Endodermal cell (in vitro differentiated cells): ENCODE results near the gene ADGRL3. TPM values are rescaled to one million over a fixed set of nuclear protein-coding genes. Genes with fewer than 3 reads are reported as not detected.

Experiments used
- DNase-seq: peaks from one replicate; pipeline ENCODE4 v3.0.0-alpha.2; 2017
- H3K27ac ChIP-seq: 2 replicates; pipeline ENCODE4 v1.5.1; 2013; ENCODE audit warnings: mild to moderate bottlenecking, low read depth, low read length, moderate library complexity
- H3K27me3 ChIP-seq: 2 replicates; pipeline ENCODE4 v1.6.1; 2013; ENCODE audit warnings: mild to moderate bottlenecking, low read length, moderate library complexity; ENCODE audit not compliant: insufficient read depth, control insufficient read depth, poor library complexity, severe bottlenecking
- H3K36me3 ChIP-seq: 2 replicates; pipeline ENCODE4 v1.7.0; 2013; ENCODE audit warnings: mild to moderate bottlenecking, low read length, moderate library complexity; ENCODE audit not compliant: control insufficient read depth, insufficient read depth
- H3K4me1 ChIP-seq: one replicate; pipeline ENCODE4 v1.7.0; 2013; ENCODE audit warnings: low read length; ENCODE audit not compliant: control insufficient read depth, insufficient read depth
- H3K4me3 ChIP-seq: 2 replicates; pipeline ENCODE4 v1.5.1; 2013; ENCODE audit warnings: mild to moderate bottlenecking, low read length, moderate library complexity
- H3K9ac ChIP-seq: 2 replicates; pipeline ENCODE4 v1.6.1; 2013; ENCODE audit warnings: mild to moderate bottlenecking, low read length, moderate library complexity; ENCODE audit not compliant: poor library complexity, severe bottlenecking; ENCODE audit errors: extremely low read depth
- H3K9me3 ChIP-seq: 2 replicates; pipeline ENCODE4 v1.6.1; 2013; ENCODE audit warnings: mild to moderate bottlenecking, low read length, moderate library complexity; ENCODE audit not compliant: control insufficient read depth
- H3K27ac Mint-ChIP-seq: 2 replicates; pipeline ENCODE4 v1.8.0; 2020; ENCODE audit warnings: mixed read lengths
- H3K27me3 Mint-ChIP-seq: 2 replicates; pipeline ENCODE4 v1.8.0; 2021; ENCODE audit warnings: mild to moderate bottlenecking, mixed read lengths; ENCODE audit not compliant: insufficient read depth
- H3K36me3 Mint-ChIP-seq: 2 replicates; pipeline ENCODE4 v1.8.0; 2020; ENCODE audit warnings: low read depth, mixed read lengths
- H3K4me1 Mint-ChIP-seq: 2 replicates; pipeline ENCODE4 v1.8.0; 2020; ENCODE audit warnings: mixed read lengths
- H3K4me3 Mint-ChIP-seq: 2 replicates; pipeline ENCODE4 v1.8.0; 2020; ENCODE audit warnings: mild to moderate bottlenecking, moderate library complexity, mixed read lengths
- H3K9me3 Mint-ChIP-seq: 2 replicates; pipeline ENCODE4 v1.8.0; 2020; ENCODE audit warnings: mild to moderate bottlenecking, mixed read lengths
- CTCF ChIP-seq: fragments of 200-600 bp; sonication (generic); conservative IDR thresholded peaks from 2 replicates; pipeline ENCODE4 v1.5.0; 2021; ENCODE audit warnings: antibody characterized with exemption, mild to moderate bottlenecking
- WGBS, 2 experiments: methylation state at CpG; one replicate each; pipeline versions ENCODE4 v1.1.5 to v1.1.7; 2013; ENCODE audit warnings: missing lambda C conversion rate in 2 of 2, mixed read lengths in 1 of 2; ENCODE audit not compliant: insufficient coverage in 1 of 2, insufficient read length in 1 of 2; 5-methylcytosine and 5-hydroxymethylcytosine counted together
- total RNA-seq, 2 donors: library from RNA; stranded (reverse); fragmentation: NEBNext Ultra II Directional in 1 of 2; extraction: Animal tissue kit (Norgen Biotek cat#: 25700) in 1 of 2; gene quantifications; 2 replicates in 1 of 2; 3 replicates in 1 of 2; pipeline ENCODE4 v1.2.1, GENCODE V29; 2021

Gene ADGRL3
- total RNA-seq, 2 donors from 2014 or later = 9.9 to 10.3 TPM

GRCh38 chr4:61427818-61428495, 227.8 kb downstream of the ADGRL3 start:
- Histone ChIP-seq H3K9ac (no peak overlapping the region), H3K4me3 (no peak overlapping the region), H3K9me3 (no peaks in the 10 kb centered on the region), H3K27me3 (no peaks in the 10 kb centered on the region), H3K36me3 (no peaks in the 10 kb centered on the region), H3K27ac (no peak overlapping the region), H3K4me1 (no peaks in the 10 kb centered on the region)
- 79 to 82% methylated on average over 8 to 12 of the region's 12 CpGs for WGBS, 2 experiments
- Mint-ChIP-seq H3K4me1 (no peaks in the 10 kb centered on the region), H3K27ac (no peak overlapping the region), H3K9me3 (no peaks in the 10 kb centered on the region), H3K36me3 (no peaks in the 10 kb centered on the region), H3K4me3 (no peak overlapping the region), H3K27me3 (no peaks in the 10 kb centered on the region)
- DNase-seq = no peak
- no peak for TF ChIP-seq CTCF

GRCh38 chr4:61428950-61429349, 228.8 kb downstream of the ADGRL3 start:
- Histone ChIP-seq H3K4me1 (no peaks in the 10 kb centered on the region), H3K27ac (no peak overlapping the region), H3K27me3 (no peaks in the 10 kb centered on the region), H3K9me3 (no peaks in the 10 kb centered on the region), H3K36me3 (no peaks in the 10 kb centered on the region), H3K4me3 (no peak overlapping the region), H3K9ac (no peak overlapping the region)
- no peaks in the 10 kb centered on the region for H3K9me3 Mint-ChIP-seq
- no peak for TF ChIP-seq CTCF
- H3K4me3 Mint-ChIP-seq = no peak overlapping the region
- no peak overlapping the region for H3K27ac Mint-ChIP-seq
- H3K4me1 Mint-ChIP-seq = no peaks in the 10 kb centered on the region
- no peaks in the 10 kb centered on the region for H3K27me3 Mint-ChIP-seq
- no peak for DNase-seq
- H3K36me3 Mint-ChIP-seq = no peaks in the 10 kb centered on the region

GRCh38 chr4:61431131-61431530, 231.0 kb downstream of the ADGRL3 start:
- H3K4me3 ChIP-seq = no peak overlapping the region
- Mint-ChIP-seq H3K9me3 (no peaks in the 10 kb centered on the region), H3K36me3 (no peaks in the 10 kb centered on the region), H3K27ac (no peak overlapping the region), H3K4me1 (no peaks in the 10 kb centered on the region), H3K27me3 (no peaks in the 10 kb centered on the region), H3K4me3 (no peak overlapping the region)
- WGBS, 2 experiments = 91 to 97% methylated on average over 5 of the region's 5 CpGs
- no peak for DNase-seq
- no peak overlapping the region for H3K9ac ChIP-seq
- no peak for TF ChIP-seq CTCF
- no peaks in the 10 kb centered on the region for H3K4me1 ChIP-seq
- H3K9me3 ChIP-seq = no peaks in the 10 kb centered on the region
- no peaks in the 10 kb centered on the region for H3K27me3 ChIP-seq
- no peak overlapping the region for H3K27ac ChIP-seq
- no peaks in the 10 kb centered on the region for H3K36me3 ChIP-seq
